GM15510 (cell line): ENCODE results near the gene DNAAF3.
A peak's percentile ranks its signal among the peaks of the same experiment; 100 is the strongest.

Experiments
- POLR2A ChIP-seq: IDR thresholded peaks from 3 replicates; pipeline ENCODE4 v1.6.1; 2011; ENCODE audit warnings: borderline replicate concordance; ENCODE audit not compliant: insufficient read length; ENCODE audit errors: extremely low read depth

Gene DNAAF3

GRCh38 chr19:55116859-55117662, 49.4 kb downstream of the DNAAF3 start, which contains the start of gene PPP1R12C:
TSS of gene PPP1R12C (minus strand) at chr19:55117637. CDS start at chr19:55117543, 94 bp downstream.
- TF ChIP-seq POLR2A = no peak

DNA sequence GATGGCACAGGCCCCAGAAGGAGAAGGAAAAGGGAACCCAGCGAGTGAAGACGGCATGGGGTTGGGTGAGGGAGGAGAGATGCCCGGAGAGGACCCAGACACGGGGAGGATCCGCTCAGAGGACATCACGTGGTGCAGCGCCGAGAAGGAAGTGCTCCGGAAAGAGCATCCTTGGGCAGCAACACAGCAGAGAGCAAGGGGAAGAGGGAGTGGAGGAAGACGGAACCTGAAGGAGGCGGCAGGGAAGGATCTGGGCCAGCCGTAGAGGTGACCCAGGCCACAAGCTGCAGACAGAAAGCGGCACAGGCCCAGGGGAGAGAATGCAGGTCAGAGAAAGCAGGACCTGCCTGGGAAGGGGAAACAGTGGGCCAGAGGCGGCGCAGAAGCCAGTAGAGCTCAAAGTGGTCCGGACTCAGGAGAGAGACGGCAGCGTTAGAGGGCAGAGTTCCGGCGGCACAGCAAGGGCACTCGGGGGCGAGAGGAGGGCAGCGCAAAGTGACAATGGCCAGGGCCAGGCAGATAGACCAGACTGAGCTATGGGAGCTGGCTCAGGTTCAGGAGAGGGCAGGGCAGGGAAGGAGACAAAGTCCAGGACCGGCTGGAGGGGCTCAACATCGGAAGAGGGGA, 50.1 kb downstream of the DNAAF3 start:
- peak; percentile 42 for TF ChIP-seq POLR2A

- no peak for TF ChIP-seq POLR2A
Observed at GRCh38 chr19:55115446-55116065, 50.9 kb downstream of the DNAAF3 start.

GRCh38 chr19:55114566-55115145, 51.8 kb downstream of the DNAAF3 start:
- TF ChIP-seq POLR2A = no peak

DNA sequence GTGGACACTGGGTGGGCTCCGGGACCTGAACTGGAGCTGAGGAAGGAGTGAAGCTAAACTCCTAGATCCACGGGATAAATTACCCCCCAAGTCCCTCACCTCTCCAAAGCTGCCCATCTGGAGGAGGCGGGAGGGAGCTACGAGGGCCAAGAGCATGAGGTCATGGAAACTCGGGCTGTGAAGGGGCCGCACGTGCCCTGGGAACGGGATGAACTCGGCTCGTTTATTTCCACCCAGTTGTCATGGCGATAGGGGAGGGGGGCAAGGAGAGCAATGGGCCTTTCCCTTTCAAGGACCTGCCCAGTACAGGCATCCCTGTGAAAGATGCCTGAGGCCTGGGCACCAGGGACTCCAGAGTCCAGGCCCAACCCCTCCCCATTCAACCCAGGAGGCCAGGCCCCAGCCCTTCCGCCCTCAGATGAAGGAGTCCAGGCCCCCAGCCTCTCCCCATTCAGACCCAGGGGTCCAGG, 52.8 kb downstream of the DNAAF3 start:
- no peak for TF ChIP-seq POLR2A

- no peak for TF ChIP-seq POLR2A
Observed at GRCh38 chr19:55112777-55113569, 53.4 kb downstream of the DNAAF3 start.

DNA sequence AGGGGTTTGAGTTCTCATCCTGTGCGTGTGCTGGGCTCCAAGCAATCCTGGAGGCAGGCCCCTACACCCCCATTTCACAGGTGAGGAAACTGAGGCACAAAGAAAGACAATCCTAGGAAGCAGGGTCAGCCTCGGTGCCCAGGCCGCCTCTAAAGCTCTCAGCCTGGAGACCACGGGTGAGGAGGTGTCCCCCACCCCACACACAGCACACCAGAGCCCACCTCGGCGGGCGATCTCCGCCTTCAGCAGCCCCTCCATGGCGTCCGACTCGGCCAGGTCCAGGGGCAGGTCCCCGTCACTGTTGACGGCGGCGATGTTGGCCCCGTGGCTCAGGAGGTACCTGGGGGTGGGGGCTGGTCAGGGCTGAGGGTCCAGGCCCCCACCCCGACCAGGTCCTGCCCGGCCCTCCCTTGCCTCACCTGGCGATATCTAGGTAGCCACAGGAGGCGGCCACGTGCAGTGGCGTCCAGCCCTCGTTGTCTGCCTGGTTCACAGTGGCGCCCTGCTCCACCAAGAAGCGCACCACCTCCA, 54.1 kb downstream of the DNAAF3 start:
- no peak for TF ChIP-seq POLR2A

DNA sequence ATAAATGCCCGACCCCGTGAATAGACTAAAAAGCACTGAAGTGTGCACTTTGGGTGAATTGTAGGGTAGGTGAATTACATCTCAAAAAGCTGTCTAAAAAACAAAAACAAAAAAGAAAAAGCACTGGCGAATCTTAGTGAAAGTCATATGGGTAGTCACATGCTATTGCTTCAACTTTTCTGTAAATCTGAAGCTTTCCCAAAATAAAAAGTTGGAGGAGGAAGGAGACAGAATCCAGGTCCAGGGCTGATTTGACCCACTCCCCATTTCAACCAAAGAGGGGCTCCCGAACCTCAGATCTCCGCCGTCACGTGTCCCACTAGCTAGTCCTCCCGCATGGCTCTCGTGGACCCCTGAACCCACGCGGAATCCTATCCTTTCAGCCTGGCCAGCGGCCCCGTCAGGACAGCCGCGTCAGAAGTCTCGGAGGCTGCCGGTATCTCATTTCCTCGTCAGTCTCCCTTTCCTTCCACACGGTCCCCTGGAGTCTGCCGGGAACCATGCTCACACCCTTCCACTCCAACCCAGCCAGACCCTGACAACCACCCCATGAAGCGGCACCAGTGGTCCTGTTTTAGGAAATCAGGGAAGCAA, 55.1 kb downstream of the DNAAF3 start:
- no peak for TF ChIP-seq POLR2A

GRCh38 chr19:55109527-55110291, 56.7 kb downstream of the DNAAF3 start:
- TF ChIP-seq POLR2A = no peak
